SK-N-SH treated with all-trans-retinoic acid at 6 μM for 48 hours (cell line): ENCODE measurements around the gene FBP2.
A peak's percentile ranks its signal among the peaks of the same experiment; 100 is the strongest.

Experiments used
- ATAC-seq: fragments of 200-7000 bp; cut with Tn5 transposase; 3 replicates; pipeline ENCODE4 v1.9.1; 2020; ENCODE audit warnings: mild to moderate bottlenecking, moderate library complexity
- ARNTL ChIP-seq: fragments of 450-650 bp; formaldehyde crosslinking; IDR thresholded peaks from 2 replicates; pipeline ENCODE4 v1.5.0; 2020; ENCODE audit warnings: low read depth, mild to moderate bottlenecking, moderate library complexity, borderline replicate concordance
- BACH2 ChIP-seq: fragments of 250-450 bp; sonication (Bioruptor Pico); IDR thresholded peaks from 2 replicates; pipeline ENCODE4 v1.9.0; 2021; ENCODE audit warnings: mild to moderate bottlenecking, borderline replicate concordance
- CREB5 ChIP-seq: fragments of 250-450 bp; sonication (Bioruptor Pico); IDR thresholded peaks from 2 replicates; pipeline ENCODE4 v1.5.1; 2020; ENCODE audit warnings: low read depth, mild to moderate bottlenecking, moderate library complexity
- CSDC2 ChIP-seq: fragments of 250-450 bp; sonication (Bioruptor Pico); IDR thresholded peaks from 2 replicates; pipeline ENCODE4 v1.5.0; 2020; ENCODE audit warnings: mild to moderate bottlenecking, moderate library complexity
- CSRNP3 ChIP-seq: fragments of 250-450 bp; sonication (Bioruptor Pico); IDR thresholded peaks from 2 replicates; pipeline ENCODE4 v1.5.1; 2021; ENCODE audit warnings: mild to moderate bottlenecking, moderate library complexity
- ESRRG ChIP-seq: fragments of 250-450 bp; sonication (Bioruptor Pico); IDR thresholded peaks from 2 replicates; pipeline ENCODE4 v1.6.1; 2021; ENCODE audit warnings: mild to moderate bottlenecking
- PATZ1 ChIP-seq: fragments of 250-450 bp; sonication (Bioruptor Pico); IDR thresholded peaks from 2 replicates; pipeline ENCODE4 v1.8.0; 2020; ENCODE audit warnings: mild to moderate bottlenecking, moderate library complexity, borderline replicate concordance
- PPARA ChIP-seq: fragments of 250-450 bp; sonication (Bioruptor Pico); IDR thresholded peaks from 2 replicates; pipeline ENCODE4 v1.5.0; 2020; ENCODE audit warnings: mild to moderate bottlenecking, borderline replicate concordance
- RARB ChIP-seq: fragments of 250-450 bp; sonication (Bioruptor Pico); IDR thresholded peaks from 2 replicates; pipeline ENCODE4 v1.8.0; 2021; ENCODE audit warnings: mild to moderate bottlenecking, moderate library complexity
- TCF4 ChIP-seq: fragments of 250-450 bp; sonication (Bioruptor Pico); IDR thresholded peaks from 2 replicates; pipeline ENCODE4 v1.8.0; 2021; ENCODE audit warnings: mild to moderate bottlenecking, moderate library complexity, borderline replicate concordance
- TOX ChIP-seq: fragments of 250-450 bp; sonication (Bioruptor Pico); IDR thresholded peaks from 2 replicates; pipeline ENCODE4 v1.8.0; 2021; ENCODE audit warnings: mild to moderate bottlenecking, moderate library complexity, borderline replicate concordance
- TSHZ2 ChIP-seq: fragments of 250-450 bp; sonication (Bioruptor Pico); IDR thresholded peaks from 2 replicates; pipeline ENCODE4 v1.5.0; 2020; ENCODE audit warnings: mild to moderate bottlenecking, moderate library complexity
- ZC3H10 ChIP-seq: fragments of 250-450 bp; sonication (Bioruptor Pico); IDR thresholded peaks from 2 replicates; pipeline ENCODE4 v1.5.1; 2021; ENCODE audit warnings: mild to moderate bottlenecking, moderate library complexity
- ZFP3 ChIP-seq: fragments of 250-450 bp; sonication (Bioruptor Pico); IDR thresholded peaks from 2 replicates; pipeline ENCODE4 v1.5.0; 2020; ENCODE audit warnings: mild to moderate bottlenecking, moderate library complexity
- ZFP30 ChIP-seq: fragments of 450-650 bp; formaldehyde crosslinking; IDR thresholded peaks from 2 replicates; pipeline ENCODE4 v1.5.0; 2022; ENCODE audit warnings: mild to moderate bottlenecking, moderate library complexity
- ZNF565 ChIP-seq: fragments of 450-650 bp; formaldehyde crosslinking; conservative IDR thresholded peaks from 2 replicates; pipeline ENCODE4 v1.5.0; 2020; ENCODE audit warnings: low read depth, mild to moderate bottlenecking, moderate library complexity
- ZNF70 ChIP-seq: fragments of 450-650 bp; formaldehyde crosslinking; IDR thresholded peaks from 2 replicates; pipeline ENCODE4 v1.5.0; 2020; ENCODE audit warnings: mild to moderate bottlenecking, moderate library complexity
- ZNF8 ChIP-seq: fragments of 450-650 bp; formaldehyde crosslinking; IDR thresholded peaks from 2 replicates; pipeline ENCODE4 v1.5.0; 2020; ENCODE audit warnings: mild to moderate bottlenecking, moderate library complexity

Gene FBP2

GRCh38 chr9:94627287-94627686 lies 33.7 kb upstream of the FBP2 start (continued):
- no peak for TF ChIP-seq ZC3H10 (CRISPR knock-in tag)
- TF ChIP-seq ZNF70 (CRISPR knock-in tag) = no peak
- no peak for TF ChIP-seq TSHZ2
- TF ChIP-seq ZFP3 (CRISPR knock-in tag) = no peak
- TF ChIP-seq TOX (CRISPR knock-in tag) = no peak
- TF ChIP-seq ESRRG (CRISPR knock-in tag) = no peak

- no peak for ATAC-seq
- TF ChIP-seq ZFP30 (CRISPR knock-in tag) = no peak
- no peak for TF ChIP-seq TOX (CRISPR knock-in tag)
- TF ChIP-seq ZNF70 (CRISPR knock-in tag) = no peak
Measured at GRCh38 chr9:94625835-94626234, 32.2 kb upstream of the FBP2 start.

- ATAC-seq = no peak
- TF ChIP-seq ZC3H10 (CRISPR knock-in tag) = no peak
- no peak for TF ChIP-seq ZNF8 (CRISPR knock-in tag)
- no peak for TF ChIP-seq RARB (CRISPR knock-in tag)
- TF ChIP-seq TSHZ2 = no peak
- TF ChIP-seq CSDC2 (CRISPR knock-in tag) = no peak
- TF ChIP-seq CSRNP3 (CRISPR knock-in tag) = no peak
- no peak for TF ChIP-seq TCF4 (CRISPR knock-in tag)
- no peak for TF ChIP-seq PATZ1 (CRISPR knock-in tag)
- no peak for TF ChIP-seq ZFP3 (CRISPR knock-in tag)
- TF ChIP-seq TOX (CRISPR knock-in tag) = no peak
- TF ChIP-seq ZFP30 (CRISPR knock-in tag) = no peak
- TF ChIP-seq PPARA (CRISPR knock-in tag) = no peak
- no peak for TF ChIP-seq ZNF70 (CRISPR knock-in tag)
- no peak for TF ChIP-seq BACH2 (CRISPR knock-in tag)
Measured at GRCh38 chr9:94624629-94625028, 31.0 kb upstream of the FBP2 start.

GRCh38 chr9:94623253-94623652 lies 29.6 kb upstream of the FBP2 start:
- ATAC-seq = peak; percentile 81
- no peak for TF ChIP-seq ARNTL (CRISPR knock-in tag)
- no peak for TF ChIP-seq CREB5 (CRISPR knock-in tag)
- no peak for TF ChIP-seq TOX (CRISPR knock-in tag)
- TF ChIP-seq TSHZ2 = no peak
- TF ChIP-seq RARB (CRISPR knock-in tag) = no peak
- TF ChIP-seq PPARA (CRISPR knock-in tag) = no peak
- TF ChIP-seq TCF4 (CRISPR knock-in tag) = no peak
- no peak for TF ChIP-seq ZNF565 (CRISPR knock-in tag)
- TF ChIP-seq CSDC2 (CRISPR knock-in tag) = no peak
- no peak for TF ChIP-seq CSRNP3 (CRISPR knock-in tag)
